Measurements from ENCODE around the gene JPH2.

DNA sequence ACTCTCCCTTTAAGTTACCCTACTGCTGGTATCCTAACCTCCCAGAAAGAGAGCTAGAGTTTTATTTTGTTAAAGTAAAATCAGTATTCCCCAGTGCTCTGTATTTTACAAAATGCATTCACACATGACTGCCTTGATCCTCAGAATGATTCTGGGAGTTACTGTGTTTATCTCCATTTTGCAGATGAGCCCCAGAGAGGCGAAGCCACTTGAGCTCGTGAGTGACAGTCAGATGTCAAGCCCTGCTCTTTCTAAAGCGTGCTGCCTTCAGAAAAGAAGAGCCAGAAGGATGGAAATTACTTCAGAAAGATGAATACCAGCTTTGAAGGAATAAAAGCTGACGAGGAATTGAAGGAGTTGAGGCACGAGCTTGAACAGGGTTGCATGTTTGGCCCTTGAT is 37.6 kb upstream of the JPH2 start:
- no peak for TF ChIP-seq GATA2 (IDR thresholded peaks at IDR 0.05; ENCODE audit: low read depth, low read length)
- no peak for TF ChIP-seq GATA3 (IDR thresholded peaks at IDR 0.05; ENCODE audit: low read depth, low read length)
